Parathyroid adenoma (tissue), 2 donors: ENCODE data around the gene GJC2.

Experiments used
- H2AFZ ChIP-seq: fragments of 300-600 bp; sonication (generic); one replicate; pipeline ENCODE4 v1.7.0; 2017; ENCODE audit warnings: antibody characterized with exemption, mild to moderate bottlenecking
- H3K27ac ChIP-seq: fragments of 300-600 bp; sonication (generic); one replicate; pipeline ENCODE4 v1.7.0; 2017
- H3K27me3 ChIP-seq: fragments of 300-600 bp; sonication (generic); one replicate; pipeline ENCODE4 v1.7.0; 2017; ENCODE audit warnings: low read length; ENCODE audit not compliant: control insufficient read depth, insufficient read depth
- H3K36me3 ChIP-seq: fragments of 300-600 bp; sonication (generic); one replicate; pipeline ENCODE4 v1.7.0; 2017; ENCODE audit warnings: low read length; ENCODE audit not compliant: control insufficient read depth, insufficient read depth
- H3K4me1 ChIP-seq: fragments of 300-600 bp; sonication (generic); one replicate; pipeline ENCODE4 v1.7.0; 2017; ENCODE audit warnings: control low read depth
- H3K4me2 ChIP-seq: fragments of 300-600 bp; sonication (generic); one replicate; pipeline ENCODE4 v1.7.0; 2017; ENCODE audit warnings: low read length
- H3K4me3 ChIP-seq: fragments of 300-600 bp; sonication (generic); one replicate; pipeline ENCODE4 v1.7.0; 2017; ENCODE audit warnings: low read depth, low read length
- H3K79me2 ChIP-seq: fragments of 300-600 bp; sonication (generic); one replicate; pipeline ENCODE4 v1.7.0; 2017; ENCODE audit warnings: control low read depth
- H3K9ac ChIP-seq: fragments of 300-600 bp; sonication (generic); one replicate; pipeline ENCODE4 v1.7.0; 2017; ENCODE audit warnings: mild to moderate bottlenecking
- H3K9me3 ChIP-seq: fragments of 300-600 bp; sonication (generic); one replicate; pipeline ENCODE4 v1.7.0; 2017; ENCODE audit warnings: low read length; ENCODE audit not compliant: control insufficient read depth
- TF ChIP-seq, protein P1 (sequence below): fragments of 300-600 bp; sonication (generic); IDR thresholded peaks from one replicate; pipeline ENCODE4 v1.7.0; 2017; ENCODE audit warnings: antibody characterized with exemption, mild to moderate bottlenecking
- donor health status: primary hyperparathyroidism.

The GJC2 gene

GRCh38 chr1:228102791-228103620 is 46.7 kb upstream of the GJC2 start, which contains the start of gene C1orf35:
Gene C1orf35 (minus strand): TSS chr1:228103325. CDS start chr1:228103227, 98 bp downstream.
- Histone ChIP-seq H3K27ac (peak within 1 kb of the TSS; percentile 83), H2AFZ (peak within 1 kb of the TSS; percentile 90), H3K9ac (peak within 1 kb of the TSS; percentile 61), H3K27me3 (no peaks in the 10 kb centered on the region), H3K79me2 (no peaks in the 10 kb centered on the region), H3K9me3 (no peaks in the 10 kb centered on the region), H3K4me3 (peak within 1 kb of the TSS; percentile 84), H3K4me2 (peak within 1 kb of the TSS; percentile 54), H3K4me1 (no peaks in the 10 kb centered on the region), H3K36me3 (no peaks in the 10 kb centered on the region)
- TF ChIP-seq, protein P1, sequence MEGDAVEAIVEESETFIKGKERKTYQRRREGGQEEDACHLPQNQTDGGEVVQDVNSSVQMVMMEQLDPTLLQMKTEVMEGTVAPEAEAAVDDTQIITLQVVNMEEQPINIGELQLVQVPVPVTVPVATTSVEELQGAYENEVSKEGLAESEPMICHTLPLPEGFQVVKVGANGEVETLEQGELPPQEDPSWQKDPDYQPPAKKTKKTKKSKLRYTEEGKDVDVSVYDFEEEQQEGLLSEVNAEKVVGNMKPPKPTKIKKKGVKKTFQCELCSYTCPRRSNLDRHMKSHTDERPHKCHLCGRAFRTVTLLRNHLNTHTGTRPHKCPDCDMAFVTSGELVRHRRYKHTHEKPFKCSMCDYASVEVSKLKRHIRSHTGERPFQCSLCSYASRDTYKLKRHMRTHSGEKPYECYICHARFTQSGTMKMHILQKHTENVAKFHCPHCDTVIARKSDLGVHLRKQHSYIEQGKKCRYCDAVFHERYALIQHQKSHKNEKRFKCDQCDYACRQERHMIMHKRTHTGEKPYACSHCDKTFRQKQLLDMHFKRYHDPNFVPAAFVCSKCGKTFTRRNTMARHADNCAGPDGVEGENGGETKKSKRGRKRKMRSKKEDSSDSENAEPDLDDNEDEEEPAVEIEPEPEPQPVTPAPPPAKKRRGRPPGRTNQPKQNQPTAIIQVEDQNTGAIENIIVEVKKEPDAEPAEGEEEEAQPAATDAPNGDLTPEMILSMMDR, result no peak

- no peak overlapping the region for H3K9ac ChIP-seq
Observed at GRCh38 chr1:228104526-228105269, 45.0 kb upstream of the GJC2 start.

DNA sequence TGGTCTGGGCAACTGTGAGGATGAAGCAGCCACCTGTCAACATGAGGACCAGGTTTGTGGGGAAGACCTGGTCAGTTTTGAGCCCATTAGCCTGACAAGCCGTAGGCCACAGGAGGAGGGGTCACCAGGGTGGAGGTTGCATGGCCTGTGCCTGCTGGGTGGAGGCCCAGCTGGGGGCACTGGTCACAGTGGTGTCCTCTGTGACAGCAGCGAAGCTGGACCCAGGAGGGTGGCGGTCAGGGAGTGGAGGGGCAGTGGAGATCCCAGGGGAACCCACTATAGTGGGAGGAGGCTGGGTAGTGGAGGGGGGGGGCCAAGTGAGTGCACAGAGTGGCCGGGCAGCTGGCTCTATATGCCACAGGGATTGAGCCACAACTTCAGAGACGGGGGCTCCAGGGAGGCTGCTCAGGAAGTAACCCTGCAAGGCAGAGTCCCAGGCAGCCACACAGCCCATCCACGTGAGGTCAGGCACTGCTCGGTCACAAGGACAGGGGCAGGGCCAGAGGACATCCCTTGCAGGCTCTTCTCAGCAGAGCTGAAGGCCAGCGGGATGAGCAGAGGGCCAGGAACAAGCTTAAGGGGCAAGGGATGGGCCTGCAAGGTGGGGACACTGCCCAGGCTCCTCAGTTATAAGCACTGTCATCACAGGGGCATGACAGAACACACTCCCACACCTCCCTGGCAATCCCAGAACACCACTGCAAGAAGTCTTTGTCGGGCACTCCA is 44.3 kb upstream of the GJC2 start:
- Histone ChIP-seq H3K27me3 (no peaks in the 10 kb centered on the region), H3K79me2 (no peaks in the 10 kb centered on the region), H3K9ac (no peak overlapping the region), H3K4me2 (no peak overlapping the region), H3K4me1 (peaks cover 5% of the 10 kb centered on the region), H3K36me3 (no peaks in the 10 kb centered on the region), H3K9me3 (no peaks in the 10 kb centered on the region), H3K27ac (no peak overlapping the region), H2AFZ (no peak overlapping the region), H3K4me3 (no peak overlapping the region)
- TF ChIP-seq, protein P1, result no peak

More at GRCh38 chr1:228104526-228105269, 45.0 kb upstream of the GJC2 start:
- H3K4me3 ChIP-seq, result no peak overlapping the region
- H3K4me2 ChIP-seq, result no peak overlapping the region
- no peaks in the 10 kb centered on the region for H3K27me3 ChIP-seq
- TF ChIP-seq, protein P1, result no peak
- H3K9me3 ChIP-seq, result no peaks in the 10 kb centered on the region
- no peaks in the 10 kb centered on the region for H3K36me3 ChIP-seq
- no peaks in the 10 kb centered on the region for H3K79me2 ChIP-seq
- no peak overlapping the region for H3K27ac ChIP-seq
- H3K4me1 ChIP-seq, result peaks cover 4% of the 10 kb centered on the region
- H2AFZ ChIP-seq, result no peak overlapping the region

DNA sequence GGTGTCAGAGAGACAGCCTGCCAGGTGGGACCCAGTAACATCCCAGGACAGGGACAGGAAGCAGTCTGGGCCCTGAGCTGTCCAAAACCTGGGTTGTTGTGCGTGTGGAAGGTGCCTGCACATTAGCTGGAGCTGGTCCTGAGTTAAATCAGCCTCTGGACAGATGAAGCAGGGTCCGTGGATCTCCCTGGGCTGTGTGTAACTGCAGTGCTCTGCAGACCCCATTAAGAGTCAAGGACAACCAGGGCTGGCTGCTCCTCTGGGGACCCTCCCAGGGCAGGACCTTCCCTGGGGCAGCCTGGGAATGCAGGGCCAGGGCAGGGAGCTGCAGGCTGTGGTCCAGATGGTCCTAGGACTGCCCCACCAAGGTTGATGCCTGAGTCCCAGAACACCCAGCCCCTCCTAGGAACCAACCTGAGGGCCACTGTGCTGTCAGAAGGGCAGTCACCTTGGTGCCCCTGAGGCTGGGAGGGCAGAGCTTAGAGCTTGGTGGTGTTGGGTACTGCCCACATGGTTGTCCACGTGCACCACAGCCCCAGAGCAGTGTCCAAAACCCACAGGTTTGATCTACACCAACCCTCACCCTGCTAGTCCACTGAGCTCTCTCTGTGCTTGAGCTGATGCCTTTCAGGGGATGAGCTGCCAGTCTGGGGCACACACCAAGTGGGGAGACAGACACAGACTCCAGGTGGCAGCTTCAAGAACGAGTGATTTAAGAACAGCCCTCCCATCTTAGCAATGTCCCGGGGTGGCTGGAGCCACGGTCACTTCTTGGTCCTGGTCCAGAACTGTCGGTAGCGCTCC is 43.5 kb upstream of the GJC2 start:
- Histone ChIP-seq H3K27ac (no peak overlapping the region), H3K9me3 (no peaks in the 10 kb centered on the region), H3K9ac (no peak overlapping the region), H3K79me2 (no peaks in the 10 kb centered on the region), H3K4me3 (no peak overlapping the region), H3K36me3 (no peaks in the 10 kb centered on the region), H2AFZ (no peak overlapping the region), H3K27me3 (no peaks in the 10 kb centered on the region), H3K4me2 (no peak overlapping the region), H3K4me1 (peaks cover 6% of the 10 kb centered on the region)
- TF ChIP-seq, protein P1, result no peak
